ENCODE data around the gene TFAP2B. TPM values are rescaled to one million over a fixed set of nuclear protein-coding genes. Genes with fewer than 3 reads are reported as not detected.

TFAP2B gene
- total RNA-seq, 1 experiment from 2014 or later: not detected

GRCh38 chr6:50840811-50841192 lies 22.1 kb downstream of the TFAP2B start:
- peaks cover 86% of the 10 kb centered on the region for H3K27me3 ChIP-seq (ENCODE audit: insufficient read depth, low read length)
- H3K79me1 ChIP-seq (ENCODE audit: insufficient read depth, low read depth, low read length, poor library complexity, severe bottlenecking): no peaks in the 10 kb centered on the region
- no CpG with 5 or more reads among the region's 18 CpGs for WGBS (ENCODE audit: extremely low coverage, insufficient read length, low lambda C conversion rate)
- Mint-ChIP-seq H3K9me3 (peaks cover 0 to 2% of the 10 kb centered on the region in 2 experiments; a peak in 2 of 5 replicates), H3K36me3 (ENCODE audit: insufficient read depth in 1 of 3, low read depth in 3 of 3) (no peaks in the 10 kb centered on the region; a peak in 1 of 7 replicates), H3K4me3 (no peak overlapping the region), H3K4me1 (peaks cover 37 to 53% of the 10 kb centered on the region in 2 experiments), H3K27ac (no peak overlapping the region), H3K27me3 (ENCODE audit: low read depth) (peaks cover 100% of the 10 kb centered on the region)
- H2AFZ ChIP-seq (ENCODE audit: low read length): no peak overlapping the region
- H3K4me2 ChIP-seq (ENCODE audit: insufficient read depth, insufficient read length, low read length): no peak overlapping the region
- 0 out of 2 replicates have a peak, but pooled peaks cover under 1% of the 10 kb centered on the region for H3K4me1 ChIP-seq (ENCODE audit: insufficient read depth, low read length)
- no peak overlapping the region for H4K8ac ChIP-seq (replicated peaks; ENCODE audit: insufficient read length, low read depth, low read length)
- H4K20me1 ChIP-seq (ENCODE audit: control insufficient read depth, insufficient read depth, insufficient read length): no peaks in the 10 kb centered on the region
- H3T11ph ChIP-seq (ENCODE audit: low read length): no peak overlapping the region
- H2BK20ac ChIP-seq (ENCODE audit: low read depth, low read length, poor library complexity, severe bottlenecking): no peak overlapping the region
- no peak overlapping the region for H3K56ac ChIP-seq (ENCODE audit: insufficient read length, low read depth, low read length)
- H3K14ac ChIP-seq (ENCODE audit: insufficient read depth, low read length): no peak overlapping the region
- no peaks in the 10 kb centered on the region for H3K9me3 ChIP-seq (ENCODE audit: control insufficient read depth, low read depth, low read length)
- H2BK5ac ChIP-seq (ENCODE audit: insufficient read length, low read length): no peak overlapping the region
- H3K27ac ChIP-seq (ENCODE audit: insufficient read length, low read depth, low read length): no peak overlapping the region
- no peak overlapping the region for H3K9ac ChIP-seq (ENCODE audit: extremely low read depth, insufficient read length, low read length)
- no peak overlapping the region for H2BK120ac ChIP-seq (ENCODE audit: low read depth, low read length, poor library complexity, severe bottlenecking)
- H3K23ac ChIP-seq (ENCODE audit: insufficient read length, low read depth, low read length): no peak overlapping the region
- no peak overlapping the region for H3K18ac ChIP-seq (ENCODE audit: insufficient read length, low read depth, low read length)
- no peak overlapping the region for H2AK5ac ChIP-seq (ENCODE audit: insufficient read length, low read length)
- H3K79me2 ChIP-seq (ENCODE audit: insufficient read depth, low read length): no peaks in the 10 kb centered on the region
- H3K23me2 ChIP-seq (ENCODE audit: insufficient read length, low read depth, low read length, poor library complexity, severe bottlenecking): peaks cover 6% of the 10 kb centered on the region
- no peak for DNase-seq
- no peak overlapping the region for H3K4ac ChIP-seq (ENCODE audit: low read depth, low read length)
- no peak overlapping the region for H2BK15ac ChIP-seq (ENCODE audit: low read depth, low read length)
- no peak for TF ChIP-seq CTCF (conservative IDR thresholded peaks at IDR 0.05)
- no peak overlapping the region for H2BK12ac ChIP-seq (ENCODE audit: insufficient read length, low read depth, low read length)
- H4K5ac ChIP-seq (ENCODE audit: insufficient read length, low read depth, low read length): no peak overlapping the region
- no peak overlapping the region for H4K91ac ChIP-seq (ENCODE audit: insufficient read length, low read depth, low read length)

Measured in H9 (cell line).